Stimulated activated CD8-positive, alpha-beta memory T cell treated with anti-CD3 and anti-CD28 coated beads, Interleukin-4, amount 100 ng/mL, for 48 hours (primary cell): ENCODE results near the gene ZNF560.
A peak's percentile ranks its signal among the peaks of the same experiment; 100 is the strongest.
"Not testable (repeated sequence)": the region's sequence is repeated elsewhere in the genome, so short reads cannot be mapped to it uniquely, and the experiment has no call there.

Experiments used
- DNase-seq: peaks from one replicate; pipeline ENCODE4 v3.0.0-alpha.2; 2020

ZNF560 gene

DNA sequence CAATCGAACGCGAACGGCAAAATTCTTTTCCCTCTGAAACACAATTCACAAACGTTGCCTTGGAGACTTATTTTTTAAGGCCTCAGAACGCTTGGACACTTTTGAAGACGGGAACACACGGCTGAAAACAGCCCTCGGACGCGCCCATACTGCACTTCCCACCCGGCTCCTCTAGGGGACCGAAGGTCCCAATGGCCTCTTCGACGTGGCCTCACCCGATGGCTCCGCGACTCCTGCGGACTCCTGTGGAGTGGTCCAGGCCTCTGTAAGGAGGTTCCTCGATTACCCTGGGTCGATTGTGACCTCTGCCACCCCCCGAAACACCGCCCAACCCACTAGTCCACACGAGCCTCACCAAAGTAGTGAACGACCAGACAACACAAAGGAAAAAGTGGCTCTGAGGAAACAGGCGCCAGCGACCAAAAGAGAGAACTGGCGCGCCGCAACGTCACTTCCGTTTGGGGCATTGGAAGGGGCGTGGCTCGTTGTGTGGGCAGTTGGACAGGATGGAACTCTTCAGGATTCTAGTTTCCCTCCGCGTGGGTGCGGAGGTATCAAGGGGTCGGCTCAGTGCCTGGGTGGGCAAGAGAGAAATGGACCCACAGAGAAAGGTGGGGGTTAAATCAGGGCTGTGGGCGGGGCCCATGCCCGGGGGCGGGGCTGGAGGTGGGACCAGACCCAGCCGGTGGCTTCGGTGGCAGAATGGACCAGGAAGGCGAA is at the start of gene ZNF560:
TSS of gene ZNF560 (minus strand) at position 434 of the 720 bp plus-strand sequence. CDS start 23,303 bp downstream, outside the sequence.
- DNase-seq, result peak; percentile 35

DNA sequence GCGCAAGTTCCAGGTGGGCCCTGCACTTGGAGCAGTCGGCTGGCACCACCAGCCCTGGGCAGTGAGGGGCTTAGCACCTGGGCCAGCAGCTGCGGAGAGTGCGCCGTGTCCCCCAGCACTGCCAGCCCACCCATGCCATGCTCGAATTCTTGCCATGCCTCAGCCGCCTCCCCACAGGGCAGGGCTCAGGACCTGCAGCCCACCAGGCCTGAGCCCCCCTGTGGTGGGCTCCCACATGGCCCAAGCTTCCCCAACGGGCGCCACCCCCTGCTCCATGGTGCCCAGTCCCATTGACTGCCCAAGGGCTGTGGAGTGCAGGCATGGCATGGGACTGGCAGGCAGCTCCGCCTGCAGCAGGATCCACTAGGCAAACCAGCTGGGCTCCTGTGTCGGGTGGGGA is 49.5 kb upstream of the ZNF560 start:
- DNase-seq, result no peak

DNA sequence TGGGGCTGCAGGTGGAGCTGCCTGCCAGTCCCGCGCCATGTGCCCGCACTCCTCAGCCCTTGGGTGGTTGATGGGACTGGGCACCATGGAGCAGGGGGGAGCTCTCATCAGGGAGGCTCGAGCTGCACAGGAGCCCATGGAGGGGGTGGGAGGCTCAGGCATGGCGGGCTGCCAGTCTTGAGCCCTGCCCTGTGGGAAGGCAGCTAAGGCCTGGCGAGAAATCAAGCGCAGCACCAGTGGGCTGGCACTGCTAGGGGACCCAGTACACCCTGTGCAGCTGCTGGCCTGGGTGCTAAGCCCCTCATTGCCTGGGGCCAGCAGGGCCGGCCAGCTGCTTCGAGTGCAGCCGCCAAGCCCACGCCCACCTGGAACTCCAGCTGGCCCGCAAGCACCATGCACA is 42.9 kb upstream of the ZNF560 start:
- DNase-seq, result not testable (repeated sequence)

DNA sequence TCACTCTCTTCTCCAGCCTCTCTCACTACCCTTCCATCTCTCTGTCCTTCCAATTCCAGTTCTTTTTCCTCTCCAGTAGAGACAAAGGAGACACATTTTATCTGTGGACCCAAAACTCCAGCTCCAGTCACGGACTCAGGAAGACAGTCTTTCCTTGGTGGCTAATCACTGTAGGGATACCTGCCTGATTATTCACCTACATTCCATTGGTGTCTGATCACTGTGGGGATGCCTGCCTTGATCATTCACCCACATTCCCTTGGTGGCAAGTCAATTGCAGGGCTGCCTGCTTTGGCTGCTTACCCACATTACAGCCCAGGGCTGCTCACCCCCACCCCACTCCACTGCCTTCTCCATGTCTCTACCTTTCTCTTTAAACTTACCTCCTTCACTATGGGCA is 41.5 kb upstream of the ZNF560 start:
- DNase-seq, result not testable (repeated sequence)

DNA sequence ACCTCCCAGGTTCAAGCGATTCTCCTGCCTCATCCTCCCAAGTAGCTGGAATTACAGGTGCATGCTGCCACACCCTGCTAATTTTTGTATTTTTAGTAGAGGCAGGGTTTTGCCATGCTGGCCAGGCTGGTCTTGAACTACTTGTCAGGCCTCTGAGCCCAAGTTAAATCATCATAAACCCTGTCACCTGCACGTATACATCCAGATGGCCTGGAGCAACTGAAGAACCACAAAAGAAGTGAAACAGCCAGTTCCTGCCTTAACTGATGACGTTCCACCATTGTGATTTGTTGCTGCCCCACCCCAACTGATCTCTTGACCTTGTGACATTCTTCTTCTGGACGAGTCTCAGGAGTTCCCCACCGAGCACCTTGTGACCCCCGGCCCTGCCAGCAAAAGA is 40.8 kb upstream of the ZNF560 start:
- DNase-seq, result not testable (repeated sequence)

DNA sequence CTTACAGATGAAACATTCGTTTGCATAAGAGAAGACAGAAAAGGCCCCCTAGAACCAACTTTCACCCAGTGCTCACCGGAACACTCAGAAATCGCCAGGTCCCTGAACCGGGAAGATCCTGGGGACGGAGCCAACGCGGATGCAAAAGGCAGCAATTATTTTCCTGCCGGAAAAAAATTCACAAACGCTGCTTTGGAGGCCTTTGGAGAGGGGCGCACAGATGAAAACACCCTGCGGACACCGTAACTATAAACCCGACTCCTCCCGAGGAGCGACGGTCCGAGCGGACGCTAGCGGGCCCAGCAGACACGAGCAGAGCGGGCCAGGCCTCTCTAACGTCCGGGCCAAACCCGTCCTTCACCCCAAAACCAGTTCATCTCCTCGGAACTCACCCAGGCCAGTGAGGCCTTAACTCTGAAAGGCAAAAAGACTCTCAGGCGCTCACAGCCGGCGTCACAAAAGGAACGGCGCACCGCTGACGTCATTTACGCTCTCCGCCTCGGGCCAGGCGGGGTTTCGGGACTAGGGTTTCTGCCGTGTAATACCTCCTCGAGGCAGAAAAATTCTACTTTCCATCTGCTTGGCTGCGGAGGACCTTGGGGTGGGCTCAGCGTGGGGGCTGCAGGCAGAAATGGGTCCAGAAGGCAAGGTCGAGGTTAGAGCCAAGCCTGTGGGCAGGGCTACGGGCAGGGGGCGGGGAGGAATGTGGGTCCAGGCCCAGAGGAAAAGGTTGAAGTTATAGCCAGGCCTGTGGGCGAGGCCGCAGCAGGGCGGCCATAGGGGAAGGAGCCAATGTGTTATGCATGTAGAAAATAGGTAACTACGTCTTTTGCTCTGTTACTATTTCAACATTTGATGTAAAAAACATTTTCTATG is 40.0 kb upstream of the ZNF560 start, which contains the start of gene ZNF426:
TSS of gene ZNF426 (minus strand) at position 463 of the 876 bp plus-strand sequence. CDS start 2,413 bp downstream, outside the sequence.
- DNase-seq, result peak; percentile 91

DNA sequence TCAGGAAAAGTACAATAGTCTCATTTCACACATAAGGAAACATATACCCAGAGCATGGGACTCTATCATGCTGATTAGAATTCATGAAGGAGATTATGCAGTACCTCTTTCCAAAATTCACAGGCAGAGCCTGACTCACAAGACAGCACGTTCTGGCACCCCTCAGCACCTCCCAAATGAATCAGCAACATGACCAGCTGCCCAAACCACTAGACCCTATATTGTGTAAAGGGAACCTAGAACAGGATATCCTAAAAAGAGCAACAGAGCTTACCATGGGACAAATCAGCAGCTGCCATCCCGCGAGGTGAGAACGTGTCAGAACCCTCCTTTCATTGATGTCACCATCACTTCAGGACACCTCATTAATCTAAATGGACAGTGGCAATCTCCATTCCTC is 37.5 kb upstream of the ZNF560 start:
- DNase-seq, result no peak

DNA sequence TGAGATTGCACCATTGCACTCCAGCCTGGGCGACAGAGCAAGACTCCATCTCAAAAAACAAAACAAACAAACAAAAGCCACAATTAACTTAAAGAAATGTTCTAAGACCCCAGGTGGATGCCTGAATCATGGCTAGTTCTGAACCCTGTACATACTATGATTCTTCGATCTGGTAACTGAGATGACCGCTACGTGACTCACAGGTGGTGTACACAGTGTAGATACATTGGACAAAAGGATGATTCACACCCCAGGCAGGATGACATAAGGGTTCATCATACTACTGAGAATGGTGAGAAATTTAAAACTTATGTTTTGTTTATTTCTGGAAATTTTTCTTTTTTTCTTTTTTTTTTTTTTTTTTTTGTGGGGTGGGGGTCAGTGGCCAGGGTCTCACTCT is 33.5 kb upstream of the ZNF560 start:
- DNase-seq, result peak; percentile 31

DNA sequence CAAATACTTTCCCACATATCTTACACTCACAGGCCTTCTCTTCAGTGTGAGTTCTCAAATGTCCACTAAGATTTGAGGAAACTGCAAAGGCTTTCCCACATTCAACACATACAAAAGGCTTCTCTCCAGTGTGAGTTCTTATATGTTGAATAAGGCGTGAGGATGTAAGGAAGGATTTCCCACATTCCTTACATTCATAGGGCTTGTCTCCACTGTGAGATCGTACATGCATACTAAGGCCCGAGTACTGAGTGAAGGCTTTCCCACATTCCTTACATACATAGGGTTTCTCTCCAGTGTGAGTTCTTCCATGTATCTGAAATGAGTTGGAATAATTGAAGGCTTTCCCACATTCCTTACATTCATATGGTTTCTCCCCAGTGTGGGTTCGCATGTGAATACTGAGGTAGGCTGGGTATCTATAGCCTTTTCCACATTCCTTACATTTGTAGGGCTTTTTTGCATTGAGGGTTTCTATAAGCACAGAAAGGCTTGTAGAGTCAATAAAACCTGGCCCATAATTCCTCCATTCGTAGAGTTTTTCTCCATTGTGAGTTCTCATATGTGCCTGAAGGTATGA is 30.4 kb upstream of the ZNF560 start:
- no peak for DNase-seq

DNA sequence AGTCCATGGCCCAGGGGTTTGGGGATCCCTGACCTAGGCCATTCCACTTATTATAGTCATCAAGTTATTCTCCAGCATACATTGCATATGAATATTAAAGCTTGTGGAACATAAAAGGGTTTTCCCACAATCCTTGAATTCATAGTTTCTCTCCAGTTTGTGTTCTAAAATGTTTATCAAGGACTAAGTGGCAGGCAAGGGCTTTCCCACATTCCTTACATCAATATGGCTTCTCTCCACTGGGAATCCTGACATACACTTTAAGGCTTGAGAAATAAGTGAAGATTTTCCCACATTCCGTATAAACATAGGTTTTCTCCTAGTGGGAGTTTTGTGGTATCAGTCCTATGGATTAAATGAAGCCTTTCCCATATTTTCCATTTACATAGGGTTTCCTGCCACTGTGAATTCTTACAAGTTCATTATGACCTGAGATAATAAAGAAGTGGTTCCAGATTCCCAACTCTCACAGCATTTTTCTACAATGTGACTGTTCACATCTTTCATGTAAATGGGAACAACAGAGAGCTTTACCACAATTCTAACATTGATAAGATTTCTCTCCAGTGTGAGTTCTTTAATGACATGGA is 25.6 kb upstream of the ZNF560 start:
- DNase-seq, result no peak

DNA sequence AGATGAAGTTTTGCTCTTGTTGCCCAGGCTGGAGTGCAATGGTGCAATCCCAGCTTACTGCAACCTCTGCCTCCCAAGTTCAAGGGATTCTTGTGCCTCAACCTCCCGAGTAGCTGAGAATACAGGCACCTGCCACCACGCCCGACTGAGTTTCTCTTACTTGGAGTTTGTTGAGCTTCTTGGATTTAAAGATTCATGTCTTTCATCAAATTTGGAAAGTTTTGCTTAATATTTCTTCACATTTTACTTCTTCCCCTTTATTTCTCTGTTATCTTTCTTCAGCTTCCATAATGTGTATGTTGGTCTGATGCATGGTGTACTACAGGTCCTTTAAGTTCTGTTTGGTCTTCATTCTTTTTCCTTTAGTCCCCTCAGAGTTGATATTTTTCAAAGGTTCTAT is 8.9 kb upstream of the ZNF560 start:
- DNase-seq, result no peak

DNA sequence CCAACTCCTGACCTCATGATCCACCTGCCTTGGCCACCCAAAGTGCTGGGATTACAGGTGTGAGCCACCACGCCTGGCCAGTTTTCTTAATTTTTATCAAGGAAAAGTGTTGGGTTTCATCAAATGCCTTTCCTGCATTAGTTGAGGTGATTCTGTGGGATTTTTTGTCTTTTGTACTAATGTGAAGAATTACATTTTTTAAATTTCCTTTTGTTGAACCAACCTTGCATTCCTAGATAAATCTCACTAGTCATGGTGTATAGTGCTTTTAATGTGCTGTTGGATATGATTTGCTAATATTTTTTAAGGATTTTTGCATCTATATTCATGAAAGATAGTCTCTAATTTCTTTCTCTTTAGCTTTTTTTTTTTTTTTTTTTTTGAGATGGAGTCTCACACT is 2.4 kb upstream of the ZNF560 start:
- DNase-seq, result no peak

DNA sequence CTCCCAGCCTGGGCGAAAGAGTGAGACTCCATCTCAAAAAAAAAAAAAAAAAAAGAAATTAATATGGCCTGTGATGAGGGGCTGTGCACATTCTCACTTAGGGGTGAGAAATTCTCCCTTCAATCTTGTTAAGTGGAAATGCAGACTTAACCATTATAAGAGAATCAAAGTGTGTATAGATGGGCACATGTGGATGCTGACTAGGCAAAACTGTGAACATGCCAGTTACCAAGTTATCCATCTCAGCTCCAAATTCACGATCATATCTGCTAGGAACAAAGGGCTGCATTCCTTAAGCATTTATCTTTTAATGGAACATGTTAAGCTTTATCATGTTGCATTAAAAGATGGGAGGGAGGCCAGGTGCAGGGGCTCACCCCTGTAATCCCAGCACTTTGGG is 4.3 kb downstream of the ZNF560 start:
- DNase-seq, result no peak

DNA sequence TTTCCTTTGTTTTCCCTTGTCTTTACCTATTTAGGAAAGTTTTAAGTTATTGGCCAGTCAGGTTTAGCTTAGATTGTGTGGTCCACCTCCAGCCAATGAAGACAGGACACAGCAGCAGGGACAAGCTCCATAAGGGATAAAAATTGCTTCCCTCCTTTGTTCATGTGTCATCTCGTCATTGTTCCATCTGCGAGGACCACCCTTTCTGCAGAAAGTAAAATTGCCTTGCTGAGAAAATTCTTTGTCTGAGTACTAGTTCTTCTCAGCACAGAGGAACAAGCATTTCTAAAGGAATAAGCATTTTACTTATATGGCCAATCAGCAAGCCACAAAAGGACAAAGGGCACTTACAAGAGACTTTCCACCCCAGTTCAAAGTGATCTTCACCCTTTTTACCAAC is 11.4 kb downstream of the ZNF560 start:
- no peak for DNase-seq

DNA sequence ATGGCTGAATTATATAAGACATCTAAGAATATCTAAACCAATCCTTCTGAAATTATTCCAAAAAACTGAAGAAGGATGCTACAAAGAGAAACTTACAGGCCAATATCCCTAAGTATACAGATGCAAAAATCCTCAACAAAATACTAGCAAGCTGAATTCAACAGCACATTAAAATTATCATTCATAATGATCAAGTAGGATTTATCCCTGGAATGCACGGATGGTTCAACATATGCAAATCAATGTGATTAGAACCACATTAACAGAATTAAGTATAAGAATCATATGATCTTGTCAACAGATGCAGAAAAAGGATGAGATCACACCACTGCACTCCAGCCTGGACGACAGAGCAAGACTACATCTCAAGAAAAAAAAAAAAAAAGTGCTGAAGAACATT is 13.3 kb downstream of the ZNF560 start:
- no peak for DNase-seq

DNA sequence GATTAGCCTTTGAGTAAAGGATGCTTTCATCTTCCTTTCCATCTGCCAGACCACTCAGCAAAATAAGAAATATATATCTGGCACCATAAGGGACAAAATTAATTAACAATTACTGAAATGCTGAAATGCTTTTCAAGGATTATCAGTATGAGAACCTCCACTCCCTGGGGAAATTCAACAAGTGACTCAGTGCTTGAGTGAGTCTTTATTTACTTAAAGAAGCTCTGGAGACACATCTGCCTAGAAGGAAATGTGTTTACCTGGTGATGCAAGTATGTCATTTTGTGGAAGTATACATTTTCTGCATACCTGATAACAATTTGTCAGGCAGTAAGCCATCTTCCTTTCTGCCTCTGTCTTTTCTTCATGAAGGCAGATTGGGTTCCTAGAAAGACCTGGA is 23.4 kb downstream of the ZNF560 start:
- DNase-seq, result no peak

DNA sequence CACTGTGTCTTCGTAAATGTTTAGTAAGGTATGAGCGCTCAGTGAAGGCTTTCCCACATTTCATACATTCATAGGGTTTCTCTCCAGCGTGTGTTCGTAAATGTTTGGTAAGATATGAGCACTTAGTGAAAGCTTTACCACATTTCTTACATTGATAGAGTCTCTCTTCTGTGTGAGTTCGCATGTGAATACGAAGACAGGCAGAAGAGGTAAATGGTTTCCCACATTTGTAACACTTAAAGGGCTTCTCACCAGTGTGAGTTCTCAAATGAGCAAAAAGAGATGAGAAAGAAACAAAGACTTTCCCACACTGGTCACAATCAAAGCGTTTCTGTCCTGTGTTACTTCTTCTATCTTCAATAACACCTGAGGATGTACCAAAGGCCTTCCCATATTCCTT is 31.3 kb downstream of the ZNF560 start:
- DNase-seq, result no peak

DNA sequence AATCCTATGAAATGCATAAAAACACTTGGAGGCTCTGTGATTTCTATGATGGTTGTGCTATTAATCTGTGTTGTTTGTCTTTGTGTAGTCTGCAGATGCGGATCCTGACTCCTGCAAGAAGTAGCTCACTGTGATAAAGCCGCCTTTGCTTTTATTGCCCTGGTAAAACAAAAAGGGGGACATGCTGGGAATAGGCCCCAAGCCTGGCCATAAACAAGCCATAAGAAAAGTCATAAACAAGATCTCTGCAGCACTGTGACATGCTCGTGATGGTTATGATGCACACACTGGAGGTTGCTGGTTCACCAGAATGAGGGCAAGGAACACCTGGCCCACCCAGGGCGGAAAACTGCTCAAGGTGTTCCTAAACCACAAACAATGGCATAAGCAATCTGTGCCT is 36.5 kb downstream of the ZNF560 start:
- DNase-seq, result no peak

DNA sequence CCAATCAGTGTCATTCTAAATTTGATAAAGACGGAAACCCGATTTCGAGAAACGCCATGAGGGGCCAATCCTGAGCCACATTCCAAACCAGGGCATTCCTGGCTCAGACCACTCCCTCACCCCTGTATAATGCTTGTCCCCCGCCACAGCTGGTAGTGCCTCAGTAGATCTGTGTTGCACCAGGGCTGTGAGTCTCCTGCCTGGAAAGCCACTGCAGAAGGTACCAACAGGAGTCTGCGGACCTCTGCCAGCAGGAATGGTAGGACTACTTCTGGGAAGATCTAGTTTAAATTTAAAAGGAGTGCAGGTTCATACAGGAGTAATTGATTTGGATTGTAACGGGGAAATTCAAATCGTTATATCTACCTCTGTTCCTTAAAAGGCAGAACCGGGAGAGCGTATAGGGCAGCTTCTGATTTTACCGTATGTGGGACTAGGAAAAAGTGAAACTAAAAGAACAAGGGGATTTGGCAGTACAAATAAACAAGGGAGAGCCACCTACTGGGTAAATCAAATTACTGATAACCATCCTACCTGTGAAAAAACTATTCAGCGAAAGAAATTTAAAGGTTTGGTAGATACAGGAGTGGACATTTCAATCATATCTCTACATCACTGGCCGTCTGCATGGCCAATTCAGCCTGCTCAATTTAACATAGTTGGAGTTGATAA is 42.3 kb downstream of the ZNF560 start:
- DNase-seq, result no peak

DNA sequence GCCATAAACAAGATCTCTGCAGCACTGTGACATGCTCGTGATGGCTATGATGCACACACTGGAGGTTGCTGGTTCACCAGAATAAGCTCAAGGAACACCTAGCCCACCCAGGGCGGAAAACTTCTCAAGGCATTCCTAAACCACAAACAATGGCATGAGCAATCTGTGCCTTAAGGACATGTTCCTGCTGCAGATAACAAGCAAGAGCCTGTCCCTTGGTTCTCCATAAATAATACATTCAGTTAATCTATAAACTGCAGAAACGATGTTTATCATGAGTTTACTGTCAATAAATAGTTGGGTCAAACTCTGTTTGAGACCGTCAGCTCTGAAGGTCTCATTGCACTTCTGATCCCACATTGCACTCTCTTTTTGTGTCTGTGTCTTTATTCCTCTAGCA is 44.5 kb downstream of the ZNF560 start:
- no peak for DNase-seq

DNA sequence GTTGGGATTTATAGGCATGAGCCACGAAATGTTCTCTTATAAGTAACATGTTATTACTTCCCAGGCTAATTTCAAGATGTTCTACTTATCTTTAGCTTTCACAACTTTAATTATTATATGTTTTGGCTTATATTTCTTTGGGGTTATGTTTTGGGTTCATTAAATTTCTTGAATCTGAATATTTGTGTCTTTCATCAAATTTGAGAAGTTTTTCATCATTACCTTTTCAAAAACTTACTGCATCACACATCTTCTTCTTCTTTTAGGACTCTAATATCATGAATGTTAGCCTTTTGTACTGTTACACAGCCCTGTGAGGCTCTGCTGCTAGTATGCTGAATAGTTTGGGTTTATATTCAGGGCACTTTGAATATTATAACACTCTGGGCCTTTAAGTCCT is 53.4 kb downstream of the ZNF560 start:
- no peak for DNase-seq

DNA sequence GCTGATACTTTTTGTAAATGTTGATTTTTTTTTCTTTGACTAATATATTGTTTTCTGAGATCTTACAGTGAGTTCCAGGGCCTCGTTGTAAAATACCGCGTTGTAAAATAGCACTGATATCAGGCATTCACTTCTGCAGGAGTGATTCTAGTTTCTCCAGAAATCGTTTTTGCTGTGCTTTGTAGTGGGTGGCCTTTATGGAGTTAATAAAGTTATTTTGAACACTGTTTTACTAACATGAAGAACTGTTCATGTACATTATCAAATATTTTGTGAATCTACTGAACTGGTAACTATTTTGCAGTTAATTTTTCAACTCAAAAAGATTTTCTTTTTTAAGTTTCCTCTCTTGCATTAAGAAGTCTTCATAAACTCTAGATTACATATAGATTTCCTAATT is 62.1 kb downstream of the ZNF560 start:
- no peak for DNase-seq
